ENCODE data around the gene GZF1.
A peak's percentile ranks its signal among the peaks of the same experiment; 100 is the strongest.

The GZF1 gene

DNA sequence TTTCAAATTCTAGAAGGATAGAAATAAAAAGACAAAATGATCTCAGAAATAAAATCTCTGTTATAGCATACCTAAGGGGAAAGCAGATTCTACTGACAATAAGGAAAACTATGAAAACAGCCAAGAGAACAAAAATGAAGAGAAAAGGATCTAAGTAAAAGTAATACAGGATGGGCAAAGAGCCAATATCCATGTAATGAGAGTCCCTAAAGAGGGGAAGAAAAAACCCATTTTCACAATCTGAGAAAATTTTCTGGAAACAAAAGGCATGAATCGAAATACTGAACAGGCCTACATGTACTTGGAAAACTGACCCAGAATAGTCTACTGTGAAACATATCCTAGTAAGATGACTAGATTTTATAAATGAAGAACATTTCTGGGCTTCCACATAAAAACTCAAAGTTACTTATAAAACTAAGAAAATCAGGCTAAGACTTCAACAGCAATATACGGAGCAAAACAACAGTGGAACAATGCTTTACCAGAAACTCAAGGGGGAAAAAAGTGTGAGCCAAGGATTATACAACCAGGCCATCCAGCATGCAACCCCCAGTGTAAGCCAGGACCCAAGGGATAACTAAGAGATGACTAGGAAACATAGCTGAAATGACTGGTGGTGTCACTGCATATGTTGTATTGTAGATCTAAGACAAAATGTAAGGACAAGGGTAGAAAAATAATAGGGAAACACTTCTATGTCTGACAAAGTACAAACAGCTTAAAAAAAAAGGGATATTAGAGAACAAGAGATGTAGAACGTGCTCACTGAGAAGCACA, 49.1 kb downstream of the GZF1 start:
- no peak for DNase-seq

DNA sequence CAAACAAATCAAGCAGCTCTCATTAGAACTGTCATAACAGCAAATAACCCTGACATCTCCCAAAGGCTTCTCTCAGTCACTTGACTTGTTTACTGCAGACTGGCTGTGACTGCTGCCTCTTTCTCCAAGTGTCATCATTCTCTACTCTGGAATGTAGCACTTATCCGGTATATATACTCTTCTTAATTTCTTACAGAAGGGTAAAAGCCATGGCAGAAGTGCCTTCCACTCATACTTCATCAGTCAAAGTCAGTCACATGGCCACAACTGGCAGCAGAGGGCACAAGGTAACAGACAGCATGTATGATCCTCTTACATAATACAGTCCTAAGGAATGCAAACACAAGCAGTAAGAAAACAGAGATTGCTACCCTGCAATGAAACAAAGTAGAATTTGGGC, 50.0 kb downstream of the GZF1 start:
- no peak for DNase-seq

GRCh38 chr20:23413862-23414422, 52.0 kb downstream of the GZF1 start:
- no peak for DNase-seq

GRCh38 chr20:23414526-23415188, 52.7 kb downstream of the GZF1 start:
- no peak for DNase-seq

DNA sequence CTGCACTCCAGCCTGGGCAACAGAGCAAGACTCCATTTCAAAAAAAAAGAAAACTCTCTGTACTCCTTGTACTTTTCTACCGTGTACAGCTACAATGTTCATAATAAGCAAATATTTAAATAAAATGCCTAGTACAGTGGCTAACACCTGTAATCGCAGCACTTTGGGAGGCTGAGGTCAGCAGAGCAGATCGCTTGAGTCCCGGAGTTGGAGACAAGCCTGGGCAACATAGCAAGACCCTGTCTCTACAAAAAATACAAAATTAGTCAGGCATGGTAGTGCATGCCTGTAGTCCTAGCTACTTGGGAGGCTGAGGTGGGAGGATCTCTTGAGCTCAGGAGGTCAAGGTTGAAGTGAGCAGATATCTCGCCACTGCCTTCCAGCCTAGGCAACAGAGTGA, 53.6 kb downstream of the GZF1 start:
- no peak for DNase-seq

GRCh38 chr20:23415959-23416583, 54.1 kb downstream of the GZF1 start:
- DNase-seq: no peak

DNA sequence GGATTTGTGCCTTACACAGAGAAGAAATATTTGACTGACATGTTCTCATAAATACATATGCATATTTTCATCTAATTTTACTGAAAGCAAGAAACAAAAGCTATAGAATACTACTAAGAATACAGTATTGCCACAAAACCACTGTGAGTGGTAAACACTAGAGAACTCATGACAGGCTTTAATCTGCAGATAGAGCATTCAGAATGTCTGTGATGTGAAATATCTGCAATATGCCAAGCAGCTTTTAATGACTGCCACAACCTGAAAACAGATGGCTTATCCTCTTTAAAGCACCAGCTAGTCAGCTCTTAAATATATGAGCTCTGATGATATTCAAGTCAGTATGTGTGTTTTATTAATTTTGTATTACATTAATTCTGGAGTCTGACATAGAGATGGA, 55.9 kb downstream of the GZF1 start:
- no peak for DNase-seq

- no peak for DNase-seq
These were observed 57.6 kb downstream of the GZF1 start for GRCh38 chr20:23419657-23419994.

DNA sequence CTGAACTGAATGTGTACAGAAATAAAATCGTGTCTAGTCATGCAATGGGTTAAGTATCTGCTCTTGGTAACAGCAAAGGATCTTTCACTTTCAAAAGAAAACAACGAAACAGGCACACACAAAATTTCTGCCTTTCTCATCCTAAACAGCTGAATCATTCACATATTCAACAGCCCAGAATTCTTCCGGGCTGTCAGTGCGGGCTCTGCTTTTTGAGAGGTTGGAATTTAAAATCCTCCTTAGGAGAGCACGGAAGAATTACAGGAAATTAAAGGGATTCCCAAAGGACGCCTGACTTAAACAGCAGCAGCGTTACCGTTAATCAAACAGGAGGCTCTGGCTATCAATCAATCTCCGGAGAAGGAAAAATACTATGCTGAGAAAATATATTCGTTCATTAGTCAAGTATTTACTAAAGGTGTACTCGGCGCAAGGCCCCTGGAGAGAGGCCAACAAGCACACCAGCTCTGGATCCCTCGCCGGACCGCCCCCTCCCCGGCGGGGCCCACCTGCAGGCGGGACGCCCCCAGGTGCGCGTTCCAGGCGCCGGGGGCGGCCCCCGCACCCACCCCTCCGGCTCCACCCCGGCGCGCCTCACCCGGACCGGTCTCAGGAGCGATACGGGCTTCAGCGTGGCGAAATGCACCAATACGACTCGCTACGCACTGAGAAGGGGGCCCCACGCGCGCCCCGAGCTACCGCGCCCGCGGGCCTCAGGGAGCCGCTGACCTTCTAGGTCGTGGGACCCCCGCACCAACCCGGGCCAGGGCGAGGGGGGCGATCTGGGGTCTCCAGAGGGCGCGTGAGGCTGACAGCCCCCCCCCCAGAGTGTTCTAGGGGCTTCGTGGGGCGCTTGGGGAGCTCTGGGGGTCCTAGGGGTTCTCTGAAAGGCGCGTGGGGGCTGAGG, 58.3 kb downstream of the GZF1 start:
- DNase-seq: no peak

DNA sequence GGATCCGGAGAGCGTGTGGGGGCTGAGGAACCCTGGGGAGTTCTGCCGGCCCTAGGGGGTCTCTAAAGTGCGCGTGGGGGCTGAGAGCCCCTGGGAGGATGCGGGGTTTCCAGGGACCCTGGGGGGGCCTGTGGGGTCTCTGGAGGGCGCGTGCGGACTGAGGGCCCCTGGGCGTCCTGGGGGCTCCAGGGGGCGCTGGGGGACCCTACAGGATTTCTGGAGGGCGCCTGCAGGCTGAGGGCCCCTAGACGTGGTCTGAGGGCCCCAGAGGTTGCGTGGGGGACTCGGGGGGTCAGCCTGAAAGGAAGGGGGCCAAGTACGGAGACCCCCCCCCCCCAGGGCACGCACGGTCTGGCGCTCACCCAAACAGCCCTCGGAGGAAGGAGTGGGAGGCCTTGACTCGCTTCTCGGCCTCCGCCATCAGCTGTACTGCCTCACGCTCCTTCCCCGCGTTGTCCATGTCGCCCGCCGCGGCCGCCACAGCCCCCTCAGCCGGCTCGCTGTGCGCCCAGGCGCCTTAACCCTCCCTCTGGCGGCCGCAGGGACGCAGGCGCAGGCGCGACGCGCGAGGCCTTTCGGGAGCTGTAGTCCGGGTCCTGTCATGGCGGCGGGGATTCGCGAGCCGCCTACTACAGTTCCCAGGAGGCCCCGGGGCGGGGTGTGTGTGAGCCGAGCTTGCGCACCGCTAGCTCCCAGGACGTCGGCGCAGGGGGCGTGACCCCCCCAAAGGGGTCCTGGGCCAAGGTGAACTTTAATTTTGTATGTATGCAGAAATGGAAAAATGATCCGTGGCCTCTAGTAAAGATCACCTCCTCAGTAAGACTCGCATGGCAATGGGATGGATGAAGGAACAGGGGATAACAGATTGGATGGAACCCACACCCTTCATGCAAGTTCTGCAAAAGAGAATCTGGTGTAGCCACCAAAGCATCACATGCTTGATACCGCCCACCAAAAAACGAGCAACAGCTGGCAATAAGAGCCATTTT, 59.3 kb downstream of the GZF1 start, which contains the start of gene NAPB:
Gene NAPB, minus strand, starts transcription at position 546 of the 989 bp plus-strand sequence. Its CDS starts 86 bp downstream, at position 460.
- peak; percentile 90 for DNase-seq

Data from NCI-H1436 (cell line).